H1 (cell line): Measurements from ENCODE around the gene FOXA3. TPM values are rescaled to one million over a fixed set of nuclear protein-coding genes. Genes with fewer than 3 reads are reported as not detected.

ENCODE experiments used
- ASH2L ChIP-seq: fragments of 200-600, 300-600 bp; sonication (generic); IDR thresholded peaks from one replicate; pipeline ENCODE4 v1.7.1; 2017; ENCODE audit warnings: low read length
- BACH1 ChIP-seq: IDR thresholded peaks from 2 replicates; pipeline ENCODE4 v1.6.1; 2012; ENCODE audit warnings: low read length, improper control_type of control experiment
- CBX5 ChIP-seq: fragments of 300-800, 300-1000 bp; sonication (generic); IDR thresholded peaks from 2 replicates; pipeline ENCODE4 v1.7.1; 2016; ENCODE audit warnings: antibody characterized with exemption, low read length, low read depth
- CHD1 ChIP-seq: IDR thresholded peaks from 2 replicates; pipeline ENCODE4 v1.6.1; 2012; ENCODE audit warnings: low read depth, low read length, improper control_type of control experiment
- CHD2 ChIP-seq: IDR thresholded peaks from 2 replicates; pipeline ENCODE4 v1.6.1; 2012; ENCODE audit warnings: low read length, improper control_type of control experiment
- EGR1 ChIP-seq: IDR thresholded peaks from 2 replicates; pipeline ENCODE4 v1.6.1; 2011; ENCODE audit warnings: low read depth, low read length, borderline replicate concordance
- FOSL1 ChIP-seq: IDR thresholded peaks from 2 replicates; pipeline ENCODE4 v1.6.1; 2011; ENCODE audit warnings: mild to moderate bottlenecking, low read depth, low read length, moderate library complexity; ENCODE audit not compliant: insufficient read depth
- GABPA ChIP-seq: IDR thresholded peaks from 2 replicates; pipeline ENCODE4 v1.6.1; 2011; ENCODE audit warnings: mild to moderate bottlenecking, low read length, moderate library complexity, borderline replicate concordance; ENCODE audit not compliant: insufficient read depth
- JUND ChIP-seq: IDR thresholded peaks from 2 replicates; pipeline ENCODE4 v1.6.1; 2011; ENCODE audit warnings: mild to moderate bottlenecking, improper control_type of control experiment, low read length
- MAFK ChIP-seq: IDR thresholded peaks from 2 replicates; pipeline ENCODE4 v1.6.1; 2012; ENCODE audit warnings: low read depth, mild to moderate bottlenecking, improper control_type of control experiment, low read length
- MAX ChIP-seq: IDR thresholded peaks from 2 replicates; pipeline ENCODE4 v1.6.1; 2012; ENCODE audit warnings: inconsistent platforms
- NANOG ChIP-seq: IDR thresholded peaks from 2 replicates; pipeline ENCODE4 v1.6.1; 2011; ENCODE audit warnings: low read length, low read depth, mild to moderate bottlenecking, inconsistent platforms; ENCODE audit not compliant: insufficient read depth, poor library complexity, severe bottlenecking
- SP1 ChIP-seq: IDR thresholded peaks from 2 replicates; pipeline ENCODE4 v1.6.1; 2011; ENCODE audit warnings: low read depth, low read length
- SP2 ChIP-seq: IDR thresholded peaks from 2 replicates; pipeline ENCODE4 v1.6.1; 2012; ENCODE audit warnings: mild to moderate bottlenecking, low read length, inconsistent platforms
- SRF ChIP-seq: IDR thresholded peaks from 2 replicates; pipeline ENCODE4 v1.6.1; 2011; ENCODE audit warnings: mild to moderate bottlenecking, low read depth, low read length, moderate library complexity
- SUZ12 ChIP-seq: fragments of 200-600 bp; sonication (generic); IDR thresholded peaks from 2 replicates; pipeline ENCODE4 v1.6.1; 2012; ENCODE audit warnings: mild to moderate bottlenecking, inconsistent platforms, low read length, moderate library complexity, mixed read lengths
- TAF7 ChIP-seq: optimal IDR thresholded peaks from 2 replicates; pipeline ENCODE3; 2011; ENCODE audit warnings: low read depth, mild to moderate bottlenecking, inconsistent platforms, low read length, moderate library complexity, borderline replicate concordance
- TCF12 ChIP-seq: IDR thresholded peaks from 2 replicates; pipeline ENCODE4 v1.6.1; 2011; ENCODE audit warnings: low read depth, mild to moderate bottlenecking, low read length
- TEAD4 ChIP-seq: IDR thresholded peaks from 2 replicates; pipeline ENCODE4 v1.6.1; 2012; ENCODE audit warnings: low read depth, low read length, inconsistent platforms, mixed read lengths
- USF2 ChIP-seq: IDR thresholded peaks from 2 replicates; pipeline ENCODE4 v1.6.1; 2011; ENCODE audit warnings: low read length, improper control_type of control experiment
- YY1 ChIP-seq: IDR thresholded peaks from 2 replicates; pipeline ENCODE4 v1.6.1; 2011; ENCODE audit warnings: low read depth, mild to moderate bottlenecking, low read length
- polyA plus RNA-seq, 7 experiments: library from polyadenylated mRNA; depleted of rRNA in 3 of 7; stranded (reverse) in 5 of 7; unstranded in 2 of 7; fragments of >200 nt in 5 of 7; fragments of 200-250 nt in 2 of 7; gene quantifications; 1 replicate in 5 of 7; 2 replicates in 1 of 7; 4 replicates in 1 of 7; pipeline versions ENCODE4 v1.2.1 to v1.2.3, GENCODE V29; 2011 to 2013; ENCODE audit warnings: missing spikeins in 2 of 7, mixed read lengths in 2 of 7
- total RNA-seq: library from RNA; stranded (reverse); fragmentation: NEBNext Ultra II Directional; extraction: Animal tissue kit (Norgen Biotek cat#: 25700); gene quantifications from 2 replicates; pipeline ENCODE4 v1.2.1, GENCODE V29; 2021
- TF ChIP-seq, protein P1 (sequence below): IDR thresholded peaks from 2 replicates; pipeline ENCODE4 v1.6.1; 2011; ENCODE audit warnings: low read depth, mild to moderate bottlenecking, low read length; ENCODE audit not compliant: insufficient read depth

The FOXA3 gene
- total and polyA plus RNA-seq, 2 of the 8 experiments (the other 6 are each of a cell fraction or from before 2014, with no cell fraction given) = 20.2 to 49.1 TPM

DNA sequence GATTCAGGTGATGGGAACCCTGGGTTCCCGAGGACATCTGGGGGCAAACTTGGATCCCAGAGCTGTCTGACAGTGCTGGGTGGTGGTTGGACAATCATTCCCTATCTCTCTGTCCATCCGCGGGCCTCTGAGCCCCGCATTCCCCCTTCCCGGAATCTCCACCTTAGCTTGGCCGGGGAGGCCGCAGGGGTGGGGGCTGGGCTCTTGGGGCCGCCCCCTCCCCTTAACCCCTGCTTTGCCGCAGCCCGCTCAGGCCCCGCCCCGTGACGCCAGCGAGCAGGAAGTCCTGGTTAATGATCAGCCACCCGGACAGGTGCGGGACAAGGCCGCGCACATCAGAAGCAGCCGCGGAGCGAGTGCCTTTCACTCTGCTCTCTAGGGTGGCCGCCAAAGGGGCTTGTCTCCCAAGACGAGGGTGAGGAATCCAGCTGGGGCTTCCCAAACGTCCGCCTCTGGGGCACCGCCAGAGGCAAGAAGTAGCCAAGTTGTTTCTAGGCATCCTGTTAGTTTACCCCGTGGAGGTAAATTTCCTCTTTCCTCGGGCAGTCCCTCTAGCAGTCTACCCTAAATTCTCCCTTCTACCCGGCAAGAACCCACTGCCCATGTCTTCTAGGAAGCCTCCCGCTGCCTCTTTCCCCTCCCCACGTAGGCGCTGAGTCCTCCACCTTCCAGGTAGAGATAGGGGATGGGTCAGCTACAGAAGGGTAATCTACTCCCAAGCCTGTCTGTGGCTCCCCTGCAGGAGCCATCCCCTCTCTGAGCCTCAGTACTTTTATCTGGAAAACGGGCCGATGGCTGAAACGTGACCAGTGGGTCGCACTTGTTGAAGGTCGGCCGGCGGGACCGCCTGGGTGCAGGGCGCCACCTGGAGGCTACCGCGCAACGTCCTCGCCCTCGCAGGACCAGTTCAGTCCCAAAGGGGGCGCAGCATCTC is 18.8 kb downstream of the FOXA3 start (continued):
- no peak for TF ChIP-seq TEAD4
- peak; percentile 60 for TF ChIP-seq JUND
- peak; percentile 45 for TF ChIP-seq NANOG
- peak; percentile 83 for TF ChIP-seq BACH1
- TF ChIP-seq FOSL1 = no peak
- TF ChIP-seq CBX5 = no peak
- peak; percentile 77 for TF ChIP-seq TAF7
- peak; percentile 57; the same call in 1 of the 2 replicates for TF ChIP-seq SP1
- no peak for TF ChIP-seq CHD1
- TF ChIP-seq USF2 = peak; percentile 11; the same call in 1 of the 2 replicates
- peak; percentile 25; the same call in 1 of the 2 replicates for TF ChIP-seq SRF
- TF ChIP-seq SUZ12 = no peak
- TF ChIP-seq, protein P1, sequence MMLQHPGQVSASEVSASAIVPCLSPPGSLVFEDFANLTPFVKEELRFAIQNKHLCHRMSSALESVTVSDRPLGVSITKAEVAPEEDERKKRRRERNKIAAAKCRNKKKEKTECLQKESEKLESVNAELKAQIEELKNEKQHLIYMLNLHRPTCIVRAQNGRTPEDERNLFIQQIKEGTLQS = peak; percentile 63
- TF ChIP-seq CHD2 = 0 out of 2 replicates have a peak, but pooled peaks have one; percentile 35
- no peak for TF ChIP-seq SP2
- TF ChIP-seq EGR1 = 0 out of 2 replicates have a peak, but pooled peaks have one; percentile 44
- TF ChIP-seq TCF12 = peak; percentile 66; the same call in 1 of the 2 replicates
- TF ChIP-seq MAX = peak; percentile 79
- no peak for TF ChIP-seq MAFK
- TF ChIP-seq ASH2L = peak; percentile 54
- TF ChIP-seq YY1 = peak; percentile 62; the same call in 1 of the 2 replicates
- 0 out of 2 replicates have a peak, but pooled peaks have one; percentile 20 for TF ChIP-seq GABPA
